ENCODE measurements around the gene MOB3B.

MOB3B gene

DNA sequence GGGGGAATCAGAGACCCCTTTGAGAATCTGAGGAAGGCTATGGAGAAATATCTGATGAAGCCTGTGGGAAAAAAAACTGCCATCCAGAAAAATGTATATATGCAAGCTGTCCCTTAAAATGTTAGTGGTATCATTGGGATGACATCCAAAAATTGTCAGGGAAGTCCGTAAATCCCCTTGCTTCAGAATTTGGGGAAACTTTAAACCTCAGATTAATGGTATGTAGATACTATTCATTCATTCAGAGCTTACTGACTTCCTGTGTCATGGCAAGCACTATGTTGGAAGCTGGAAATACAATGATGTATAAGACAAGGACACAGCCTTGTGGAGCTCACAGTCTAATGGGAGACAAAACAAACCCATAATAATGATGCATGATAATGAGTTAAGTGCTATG lies 10.9 kb upstream of the MOB3B start:
- no peak for DNase-seq

DNA sequence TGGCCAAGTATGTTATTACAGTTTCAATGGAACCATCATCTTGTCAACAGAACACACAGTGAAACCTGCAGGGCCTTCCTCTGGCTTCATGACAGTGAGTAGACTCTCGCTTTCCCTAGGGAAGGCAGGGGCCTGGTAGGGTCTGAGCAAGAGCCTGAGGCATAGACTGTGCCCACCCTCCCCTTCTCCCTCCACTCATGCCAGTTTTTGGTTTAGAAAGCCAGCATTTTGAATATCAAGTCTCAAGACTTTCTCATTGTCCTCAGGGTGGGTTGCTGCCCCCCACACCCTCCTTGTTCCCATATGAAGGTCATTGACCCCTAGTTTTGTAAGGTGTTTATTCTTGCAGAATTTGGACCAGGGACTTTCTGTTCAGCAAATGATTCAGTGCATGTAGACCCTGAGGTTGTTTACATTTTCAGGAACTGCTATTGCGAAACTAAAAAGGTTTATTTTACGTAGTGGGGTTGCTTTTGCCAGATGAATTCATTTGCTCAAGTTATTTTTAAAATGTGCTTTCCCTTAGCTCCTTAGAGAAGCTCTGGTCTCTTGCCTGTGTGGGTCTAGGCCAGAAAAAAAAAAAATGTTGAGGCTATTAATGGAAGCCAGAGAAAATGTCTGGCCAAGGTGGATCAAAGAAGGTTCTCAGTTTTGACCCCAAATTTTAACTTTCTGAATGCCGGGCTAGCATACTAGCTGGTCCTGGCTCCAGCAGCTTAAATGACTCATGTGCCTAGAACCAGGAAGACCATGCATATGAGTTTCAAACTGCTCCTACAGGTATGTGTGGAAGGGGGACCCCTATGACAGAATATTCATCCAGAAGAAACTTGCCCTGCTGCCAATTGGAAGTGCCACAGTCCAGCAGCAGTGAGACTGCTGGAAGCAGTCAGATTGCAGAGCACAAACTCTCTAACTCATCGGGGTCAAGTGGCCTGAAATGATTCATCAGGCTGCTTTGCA lies 10.1 kb upstream of the MOB3B start:
- peak; percentile 25 to 47 for DNase-seq

DNA sequence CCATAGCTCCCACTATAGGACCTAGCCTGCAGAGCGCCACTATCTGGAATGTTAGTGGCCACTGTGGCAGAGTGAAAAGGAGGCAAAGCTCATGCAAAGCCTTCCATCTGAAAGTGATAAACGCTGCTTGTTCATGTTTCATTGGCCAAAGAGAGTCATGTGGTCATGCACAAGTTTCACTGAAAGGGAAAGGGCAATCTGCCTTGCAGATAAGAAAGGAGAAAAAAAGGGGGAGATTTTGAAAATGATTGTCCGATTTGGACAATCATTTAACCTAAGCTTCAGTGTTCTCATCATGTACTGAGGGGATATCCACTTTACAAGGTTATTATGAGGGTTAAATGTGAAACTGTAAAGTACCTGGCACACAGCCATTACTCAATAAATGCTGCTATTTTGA lies 9.0 kb upstream of the MOB3B start:
- no peak for DNase-seq

DNA sequence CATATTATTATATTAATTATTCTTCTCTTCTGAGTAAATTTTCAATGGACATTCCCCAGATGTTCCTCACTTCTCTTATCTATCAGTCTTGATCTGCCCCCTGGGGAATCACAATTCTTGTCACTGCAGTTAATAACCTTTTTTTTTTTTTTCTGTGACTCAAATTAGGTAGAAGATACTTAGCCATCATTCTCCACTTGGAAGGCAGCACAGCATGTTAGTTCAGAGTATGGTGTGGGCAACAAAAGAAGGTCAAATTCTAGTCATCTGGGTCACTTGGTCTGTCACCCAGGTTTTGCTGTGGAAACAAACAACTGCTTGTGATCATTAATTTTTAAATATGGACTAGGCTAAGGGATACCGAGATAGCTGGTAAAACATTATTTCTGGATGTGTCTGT lies 8.1 kb upstream of the MOB3B start:
- DNase-seq: no peak

- DNase-seq: no peak
These were observed 7.4 kb upstream of the MOB3B start for GRCh38 chr9:27537027-27537435.

GRCh38 chr9:27536168-27536567 lies 6.6 kb upstream of the MOB3B start:
- no peak for DNase-seq

GRCh38 chr9:27535701-27536118 lies 6.1 kb upstream of the MOB3B start:
- no peak for DNase-seq

- no peak for DNase-seq
These were observed 5.1 kb upstream of the MOB3B start for GRCh38 chr9:27534658-27535209.

- no peak for DNase-seq
These were observed 4.5 kb upstream of the MOB3B start for GRCh38 chr9:27534131-27534530.

DNA sequence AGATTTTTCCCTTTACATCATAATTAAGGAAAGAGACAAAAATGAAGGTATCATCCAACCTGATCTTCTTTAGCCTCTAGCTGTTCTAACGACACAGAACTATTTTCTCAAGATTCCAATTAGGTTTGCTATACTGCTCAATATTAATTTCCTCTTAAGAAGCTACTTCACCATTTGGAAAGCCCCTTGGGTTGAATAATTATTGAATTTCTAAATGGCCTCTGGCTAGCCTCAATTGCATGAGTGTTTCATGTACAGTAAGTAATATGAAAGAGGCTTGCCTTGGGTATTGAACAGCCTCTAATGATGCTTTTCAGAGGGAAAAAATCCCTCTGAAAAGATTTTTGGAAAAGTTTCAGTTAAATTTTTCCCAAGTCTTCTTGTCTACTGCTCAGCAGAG lies 3.7 kb upstream of the MOB3B start:
- DNase-seq: no peak

- peak; percentile 60 to 74 for DNase-seq
These were observed 2.4 kb upstream of the MOB3B start for GRCh38 chr9:27532046-27532445.

DNA sequence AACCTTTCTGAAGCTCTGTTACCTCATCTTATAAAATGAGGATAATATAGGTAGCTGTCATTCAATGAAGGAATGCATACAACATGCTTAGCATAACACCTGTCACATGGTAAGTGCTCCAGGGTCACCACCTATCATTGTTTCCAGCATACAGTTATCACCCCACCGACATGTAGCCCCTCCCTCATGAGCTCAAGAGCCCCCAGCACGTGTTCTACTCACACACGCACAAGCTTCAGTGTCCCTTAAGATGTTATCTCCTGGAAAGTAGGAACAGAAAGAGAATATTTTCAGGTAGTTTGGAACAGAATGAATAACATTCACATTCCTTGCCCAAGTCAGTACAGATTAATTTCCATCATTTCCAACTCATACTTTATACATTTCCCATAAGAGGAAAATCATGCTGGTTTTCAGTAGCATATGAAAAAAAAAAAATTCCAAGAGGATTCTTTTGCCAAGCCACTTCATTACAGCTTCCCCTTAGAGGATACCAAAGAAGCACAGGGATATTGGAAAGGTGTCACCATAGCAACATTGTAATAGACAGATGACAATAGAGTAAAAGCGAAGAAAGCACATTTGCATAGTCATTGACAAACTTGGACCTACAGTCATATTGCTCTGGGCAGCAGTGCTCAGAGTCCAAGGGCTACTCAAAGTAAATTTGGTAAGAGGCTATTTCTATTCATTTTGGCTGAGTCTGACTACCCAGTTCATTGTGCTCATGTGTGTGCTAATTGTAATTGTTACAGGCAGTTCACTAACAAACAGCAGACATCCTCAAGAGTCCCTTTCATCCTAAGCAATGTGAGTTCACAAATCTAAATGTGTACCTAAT lies 1.5 kb upstream of the MOB3B start:
- peak in 1 of 2 donors; percentile 14 for DNase-seq

GRCh38 chr9:27528886-27529315 lies 713 bp downstream of the MOB3B start:
- DNase-seq: peak; percentile 70 to 90

DNA sequence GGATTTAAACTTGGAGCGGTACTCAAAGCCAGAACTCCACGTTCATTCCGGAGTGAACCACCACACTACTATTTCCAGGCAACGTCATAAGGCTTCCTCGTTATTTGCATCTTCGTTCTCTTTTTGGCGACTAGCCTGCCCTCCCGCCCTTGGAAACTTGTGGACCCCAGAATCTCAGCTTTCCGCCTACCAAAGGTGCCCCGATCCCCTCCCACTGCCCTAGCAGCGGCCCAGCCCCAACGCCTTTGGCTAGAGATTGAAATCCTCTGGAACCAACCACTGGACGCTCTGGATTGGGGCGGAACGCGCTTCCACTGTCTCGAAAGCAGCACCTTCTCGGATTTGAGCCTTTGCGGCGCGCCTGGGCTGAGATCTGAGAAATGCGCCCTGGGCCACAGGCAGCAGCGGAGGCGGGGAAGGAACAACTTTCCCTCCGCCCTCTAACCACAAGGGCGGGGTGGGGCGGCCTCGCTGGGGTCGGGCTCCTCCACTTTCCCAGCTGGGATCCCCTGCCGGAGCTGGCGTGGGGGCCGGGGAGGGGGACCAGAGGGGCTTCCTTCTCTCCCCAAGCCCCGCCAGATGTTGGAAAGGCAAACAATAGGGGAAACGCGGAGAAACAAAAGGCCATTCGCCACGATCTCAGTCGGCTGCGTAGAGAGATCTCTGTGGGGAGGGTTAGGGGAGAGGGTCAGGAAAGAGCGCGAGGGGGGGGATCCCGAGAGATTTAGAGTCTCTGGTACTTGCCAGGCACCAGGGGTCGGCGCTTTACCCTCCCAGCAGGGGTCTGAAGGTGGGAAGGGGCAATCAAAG lies 1.3 kb downstream of the MOB3B start:
- peak; percentile 79 to 90 for DNase-seq

DNA sequence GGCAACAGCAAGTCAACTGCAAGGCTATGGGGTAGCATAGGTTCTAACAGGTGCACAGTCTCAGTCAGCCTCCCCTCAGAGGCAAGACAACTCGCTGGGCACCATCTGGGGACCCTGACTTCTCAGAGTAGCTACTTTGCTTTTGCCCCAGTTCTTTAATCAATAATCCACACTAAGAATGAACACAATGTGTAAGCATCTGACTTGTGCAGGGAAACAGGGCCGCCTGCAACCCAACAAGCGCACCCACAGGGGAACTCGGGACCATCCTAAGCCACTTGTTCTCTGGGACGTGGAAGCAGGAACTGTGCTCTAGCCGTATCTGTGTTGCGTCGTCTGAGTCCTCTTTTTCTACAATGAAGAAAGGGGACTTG lies 1.9 kb downstream of the MOB3B start:
- peak in 1 of 2 donors; percentile 53 for DNase-seq

GRCh38 chr9:27524236-27524635 lies 5.4 kb downstream of the MOB3B start, which contains the start of gene IFNK:
Gene IFNK (plus strand): TSS chr9:27524290. CDS start chr9:27524337, 47 bp downstream.
- DNase-seq: no peak

GRCh38 chr9:27523141-27523540 lies 6.5 kb downstream of the MOB3B start:
- DNase-seq: no peak

- DNase-seq: no peak
These were observed 8.6 kb downstream of the MOB3B start for GRCh38 chr9:27520986-27521385.

DNA sequence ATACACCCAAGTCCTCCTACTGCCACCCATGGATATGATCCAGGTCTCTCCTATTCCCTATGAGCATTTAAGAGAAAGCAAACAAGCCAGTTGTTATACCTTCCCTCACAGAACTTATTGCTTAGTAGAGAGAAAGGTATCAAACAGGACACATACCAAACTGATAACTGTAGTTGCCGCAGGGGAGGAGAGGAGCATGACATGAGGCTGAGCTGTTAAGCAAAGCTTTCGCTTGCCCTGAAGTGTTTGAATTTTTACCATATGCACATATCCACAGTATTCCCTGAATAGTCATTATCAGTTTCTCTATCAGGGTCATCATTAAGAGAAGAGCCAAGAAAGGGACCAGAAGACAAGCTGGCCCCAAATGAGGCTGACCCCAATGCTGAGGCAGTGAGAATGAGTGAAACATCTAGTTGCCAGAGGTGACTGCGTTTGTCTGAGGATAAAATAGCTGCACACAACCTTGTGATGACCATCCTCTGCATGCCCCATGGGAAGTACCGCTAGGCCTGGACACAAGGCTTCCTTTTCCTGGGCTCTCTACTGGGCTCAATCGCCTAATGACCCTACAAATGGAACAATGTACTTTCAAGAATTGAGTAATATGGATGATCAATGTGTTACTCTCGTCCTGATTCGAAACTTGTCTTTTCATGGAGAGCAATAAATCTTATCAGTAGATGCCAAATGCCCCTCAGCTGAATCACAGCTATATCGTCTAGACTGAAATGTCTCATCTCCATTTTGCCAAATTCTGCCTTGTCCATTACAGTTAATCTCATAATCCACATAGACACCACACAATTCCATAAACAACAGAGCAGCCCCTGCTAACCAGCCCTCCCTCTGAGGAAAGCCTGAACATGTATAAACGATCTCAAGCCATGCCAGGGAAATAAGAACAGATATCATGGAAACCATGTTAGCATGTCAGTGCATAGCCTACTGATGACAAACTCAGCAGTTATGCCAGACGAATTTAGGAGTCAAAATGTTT lies 9.8 kb downstream of the MOB3B start:
- DNase-seq: no peak

DNA sequence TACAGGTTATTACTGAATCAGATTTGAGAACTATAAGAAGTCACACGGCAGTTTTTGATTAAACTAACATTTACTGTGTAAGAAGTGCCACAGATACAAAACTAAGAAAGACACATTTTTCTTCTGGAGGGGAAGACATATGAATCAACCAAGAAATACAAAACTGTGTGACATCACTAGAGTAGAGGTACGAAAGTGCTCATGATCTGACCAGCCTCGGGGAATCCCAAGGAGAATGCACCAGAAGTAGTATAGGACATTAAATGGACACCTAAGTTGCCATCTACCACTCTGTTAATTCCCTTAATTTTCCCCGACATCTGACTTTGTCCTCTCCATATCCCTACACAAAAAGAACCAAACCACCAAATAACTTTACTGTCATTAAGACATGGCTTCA lies 10.8 kb downstream of the MOB3B start:
- DNase-seq: no peak

- no peak for DNase-seq
These were observed 11.6 kb downstream of the MOB3B start for GRCh38 chr9:27518006-27518405.
